Measurements from ENCODE around the gene DLL1.

The DLL1 gene

GRCh38 chr6:170286246-170286933 is 4.5 kb downstream of the DLL1 start:
- H3K36me3 ChIP-seq, result no peaks in the 10 kb centered on the region
- no peaks in the 10 kb centered on the region for H3K9me3 ChIP-seq
- DNase-seq, result peak; percentile 63
- H3K27me3 ChIP-seq, result peaks cover 42% of the 10 kb centered on the region
- no peak for TF ChIP-seq CTCF (IDR thresholded peaks at IDR 0.05; ENCODE audit: low read depth, low read length)
- H3K4me3 ChIP-seq (ENCODE audit: low read depth, low read length), result peak overlapping the region; percentile 20; the same call in 1 of the 2 replicates
- peaks cover 8% of the 10 kb centered on the region; the same call in 1 of the 2 replicates for H3K4me1 ChIP-seq

- H3K36me3 ChIP-seq, result no peaks in the 10 kb centered on the region
- no peak for DNase-seq
- peaks cover 39% of the 10 kb centered on the region for H3K27me3 ChIP-seq
- no peaks in the 10 kb centered on the region for H3K9me3 ChIP-seq
- TF ChIP-seq CTCF (IDR thresholded peaks at IDR 0.05; ENCODE audit: low read depth, low read length), result no peak
- H3K4me1 ChIP-seq, result peaks cover 8% of the 10 kb centered on the region; the same call in 1 of the 2 replicates
- H3K4me3 ChIP-seq (ENCODE audit: low read depth, low read length), result no peak overlapping the region
Measured at GRCh38 chr6:170285482-170285881, 5.4 kb downstream of the DLL1 start.

- no peak for TF ChIP-seq CTCF (IDR thresholded peaks at IDR 0.05; ENCODE audit: low read depth, low read length)
- Histone ChIP-seq H3K4me1 (peaks cover 8% of the 10 kb centered on the region; the same call in 1 of the 2 replicates), H3K4me3 (ENCODE audit: low read depth, low read length) (no peak overlapping the region), H3K27me3 (peaks cover 35% of the 10 kb centered on the region), H3K9me3 (no peaks in the 10 kb centered on the region), H3K36me3 (no peaks in the 10 kb centered on the region)
- DNase-seq, result no peak
Measured at GRCh38 chr6:170284866-170285469, 5.9 kb downstream of the DLL1 start.

- TF ChIP-seq CTCF (IDR thresholded peaks at IDR 0.05; ENCODE audit: low read depth, low read length), result no peak
- DNase-seq, result no peak
- Histone ChIP-seq H3K27me3 (peaks cover 28% of the 10 kb centered on the region), H3K4me1 (peaks cover 8% of the 10 kb centered on the region; the same call in 1 of the 2 replicates), H3K4me3 (ENCODE audit: low read depth, low read length) (no peak overlapping the region), H3K36me3 (no peaks in the 10 kb centered on the region), H3K9me3 (no peaks in the 10 kb centered on the region)
Measured at GRCh38 chr6:170284126-170284773, 6.6 kb downstream of the DLL1 start.

- no peak for TF ChIP-seq CTCF (IDR thresholded peaks at IDR 0.05; ENCODE audit: low read depth, low read length)
- DNase-seq, result no peak
- H3K36me3 ChIP-seq, result no peaks in the 10 kb centered on the region
- H3K4me3 ChIP-seq (ENCODE audit: low read depth, low read length), result no peak overlapping the region
- peaks cover 20% of the 10 kb centered on the region for H3K27me3 ChIP-seq
- H3K4me1 ChIP-seq, result peaks cover 8% of the 10 kb centered on the region; the same call in 1 of the 2 replicates
- no peaks in the 10 kb centered on the region for H3K9me3 ChIP-seq
Measured at GRCh38 chr6:170283212-170284081, 7.4 kb downstream of the DLL1 start.

All from BE2C (cell line).